ACC112 (cell line): Measurements from ENCODE around the gene TCF3.

Experiments used
- H2AFZ ChIP-seq: fragments of 200-600 bp; sonication (generic); one replicate; pipeline ENCODE4 v1.6.0; 2017; ENCODE audit warnings: antibody characterized with exemption, low read length; ENCODE audit not compliant: unreplicated experiment
- H3K27ac ChIP-seq: fragments of 200-600 bp; sonication (generic); 2 replicates; pipeline ENCODE4 v1.5.1; 2014; ENCODE audit warnings: low read depth, mild to moderate bottlenecking, antibody characterized with exemption, low read length, moderate library complexity
- H3K27me3 ChIP-seq: fragments of 200-600 bp; sonication (generic); 2 replicates; pipeline ENCODE4 v1.6.1; 2014; ENCODE audit warnings: mild to moderate bottlenecking, antibody characterized with exemption, low read length, moderate library complexity, mixed read lengths; ENCODE audit not compliant: insufficient read depth
- H3K36me3 ChIP-seq: fragments of 200-600 bp; sonication (generic); 2 replicates; pipeline ENCODE4 v1.6.1; 2016; ENCODE audit warnings: mild to moderate bottlenecking, antibody characterized with exemption, low read length, moderate library complexity, mixed read lengths; ENCODE audit not compliant: insufficient read depth
- H3K4me1 ChIP-seq: fragments of 200-600 bp; sonication (generic); one replicate; pipeline ENCODE4 v1.6.1; 2016; ENCODE audit warnings: low read length, mixed read lengths; ENCODE audit not compliant: insufficient read depth, unreplicated experiment, control insufficient read depth
- H3K4me3 ChIP-seq: fragments of 200-600 bp; sonication (generic); 2 replicates; pipeline ENCODE4 v1.5.1; 2014; ENCODE audit warnings: mild to moderate bottlenecking, low read depth, low read length
- H3K79me2 ChIP-seq: fragments of 200-600 bp; sonication (generic); one replicate; pipeline ENCODE4 v1.6.0; 2016; ENCODE audit warnings: low read length; ENCODE audit not compliant: control insufficient read depth, unreplicated experiment, insufficient read depth

The TCF3 gene

DNA sequence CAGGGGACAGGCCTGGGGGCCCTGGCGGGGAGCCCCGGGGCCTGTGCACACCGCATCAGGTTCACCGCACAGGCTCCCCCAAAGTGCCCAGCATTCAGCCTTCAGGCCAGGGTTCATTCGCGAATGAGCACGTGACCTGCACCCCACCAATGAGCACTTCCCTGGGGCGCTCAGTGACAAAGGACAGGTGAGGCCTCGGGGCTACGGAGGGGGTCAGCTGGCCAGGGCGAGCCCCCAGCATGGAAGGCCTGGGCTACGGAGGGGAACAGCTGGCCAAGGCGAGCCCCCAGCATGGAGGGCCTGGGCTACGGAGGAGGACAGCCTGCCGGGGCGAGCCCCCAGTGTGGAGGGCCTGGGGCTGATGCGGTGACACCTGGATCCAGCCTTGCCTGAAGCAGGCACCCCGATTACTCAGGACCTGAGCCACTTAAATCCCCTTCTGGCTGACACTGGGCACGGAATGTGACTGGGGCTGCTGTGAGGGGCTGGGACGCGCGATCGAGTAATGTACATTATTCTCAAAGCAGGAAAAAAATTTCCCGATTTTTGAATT, 23.1 kb downstream of the TCF3 start:
- no peak overlapping the region for H3K4me3 ChIP-seq
- H3K4me1 ChIP-seq, result no peaks in the 10 kb centered on the region
- no peaks in the 10 kb centered on the region for H3K27me3 ChIP-seq
- H3K27ac ChIP-seq, result no peak overlapping the region
- H3K36me3 ChIP-seq, result peaks cover 3% of the 10 kb centered on the region; the same call in 1 of the 2 replicates
- no peak overlapping the region for H2AFZ ChIP-seq
- no peaks in the 10 kb centered on the region for H3K79me2 ChIP-seq

DNA sequence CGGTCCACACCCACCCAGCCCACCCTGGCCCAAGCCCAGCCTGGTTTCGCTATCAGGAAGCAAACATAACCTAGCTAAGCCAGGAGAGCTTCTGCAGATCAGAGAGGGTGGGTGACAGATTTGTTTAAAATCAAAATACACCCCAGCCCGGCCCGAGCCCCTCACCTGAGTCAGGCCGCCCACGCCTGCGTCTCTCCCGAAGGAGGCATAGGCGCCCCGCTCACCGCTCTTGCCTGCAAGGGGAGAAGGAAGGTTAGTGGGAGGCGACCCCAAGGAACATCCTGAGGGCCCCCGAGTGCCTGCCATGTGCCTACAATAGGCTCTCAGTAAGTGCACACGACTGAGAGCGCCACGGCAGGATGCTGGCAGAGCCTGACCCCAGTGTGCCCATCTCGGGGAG, 25.2 kb downstream of the TCF3 start:
- Histone ChIP-seq H3K36me3 (peaks cover 3% of the 10 kb centered on the region; the same call in 1 of the 2 replicates), H3K27ac (no peak overlapping the region), H2AFZ (no peak overlapping the region), H3K4me3 (no peak overlapping the region), H3K79me2 (no peaks in the 10 kb centered on the region), H3K4me1 (no peaks in the 10 kb centered on the region), H3K27me3 (no peaks in the 10 kb centered on the region)

DNA sequence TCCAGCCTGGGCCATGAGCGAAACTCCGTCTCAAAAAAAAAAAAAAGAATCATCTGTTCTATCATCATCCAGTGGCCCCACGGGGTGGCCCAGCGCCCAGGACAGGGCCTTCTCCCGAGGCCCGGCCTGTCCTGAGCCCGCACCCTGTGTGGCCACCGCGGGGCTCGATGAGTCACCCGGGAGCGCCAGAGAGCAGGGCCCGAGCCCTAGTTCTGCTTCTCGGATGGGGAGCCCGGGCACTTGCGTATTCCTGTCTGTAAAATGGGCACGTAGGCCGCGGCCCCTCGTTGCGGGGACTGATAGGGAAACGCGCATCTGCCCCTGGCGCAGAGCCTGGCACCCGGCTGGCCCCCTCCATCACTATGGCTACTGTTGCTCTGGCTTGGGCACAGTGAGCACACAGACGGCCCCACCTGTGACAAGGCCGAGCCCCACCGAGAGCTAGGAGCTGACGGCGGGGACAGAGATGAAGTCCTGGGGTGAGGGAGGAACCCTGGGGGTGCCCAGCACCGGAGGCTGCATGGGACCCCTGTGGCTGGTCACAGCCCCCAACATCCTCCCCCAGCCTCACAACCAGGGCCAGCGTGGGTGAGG, 25.9 kb downstream of the TCF3 start:
- Histone ChIP-seq H3K4me1 (no peaks in the 10 kb centered on the region), H2AFZ (no peak overlapping the region), H3K27me3 (no peaks in the 10 kb centered on the region), H3K79me2 (no peaks in the 10 kb centered on the region), H3K4me3 (no peak overlapping the region), H3K36me3 (peaks cover 3% of the 10 kb centered on the region; the same call in 1 of the 2 replicates), H3K27ac (no peak overlapping the region)

DNA sequence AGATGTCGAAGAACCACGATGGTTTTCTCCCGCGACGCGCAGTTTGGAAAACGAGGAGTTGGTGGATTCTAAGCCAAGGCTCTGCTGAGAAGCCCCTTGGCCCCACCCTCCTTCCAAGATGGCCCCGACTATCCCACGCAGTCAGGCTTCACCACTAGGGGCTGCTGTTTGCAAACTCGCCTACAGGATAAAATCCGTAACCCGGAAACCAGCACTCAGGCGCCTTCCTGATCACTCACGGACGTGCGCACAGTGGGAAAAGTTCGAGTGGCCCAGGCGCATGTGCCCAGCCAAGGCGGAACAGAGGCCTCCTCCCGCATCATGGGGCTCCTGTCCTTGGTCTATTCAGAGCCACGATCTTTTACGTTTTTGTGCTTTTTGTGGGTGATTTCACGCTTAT, 28.0 kb downstream of the TCF3 start:
- no peak overlapping the region for H3K27ac ChIP-seq
- H3K27me3 ChIP-seq, result no peaks in the 10 kb centered on the region
- no peaks in the 10 kb centered on the region for H3K79me2 ChIP-seq
- no peaks in the 10 kb centered on the region for H3K4me1 ChIP-seq
- no peak overlapping the region for H3K4me3 ChIP-seq
- H3K36me3 ChIP-seq, result peaks cover 3% of the 10 kb centered on the region; the same call in 1 of the 2 replicates
- H2AFZ ChIP-seq, result no peak overlapping the region

DNA sequence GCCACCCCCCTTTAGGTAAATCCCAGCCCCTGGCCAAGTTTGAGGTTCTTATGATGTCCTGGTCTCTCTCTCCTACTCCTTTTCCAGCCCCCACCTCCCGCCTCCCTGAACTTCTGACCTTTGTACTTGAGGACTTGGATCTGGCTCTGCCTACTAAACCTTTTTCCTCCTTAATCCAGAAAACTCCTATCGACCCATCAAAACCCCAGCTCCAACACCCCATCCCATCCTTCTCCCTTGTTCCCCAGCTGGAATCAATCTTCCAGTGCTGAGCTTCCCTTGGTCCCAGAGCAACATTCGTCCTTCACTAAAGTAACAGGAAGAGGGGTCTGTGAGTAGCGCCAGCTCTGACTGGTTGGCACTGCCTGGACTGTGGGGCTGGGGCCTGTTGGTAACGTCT, 29.9 kb downstream of the TCF3 start:
- Histone ChIP-seq H3K36me3 (peaks cover 3% of the 10 kb centered on the region; the same call in 1 of the 2 replicates), H3K79me2 (no peaks in the 10 kb centered on the region), H3K27ac (no peak overlapping the region), H3K27me3 (no peaks in the 10 kb centered on the region), H3K4me1 (no peaks in the 10 kb centered on the region), H3K4me3 (no peak overlapping the region), H2AFZ (no peak overlapping the region)

DNA sequence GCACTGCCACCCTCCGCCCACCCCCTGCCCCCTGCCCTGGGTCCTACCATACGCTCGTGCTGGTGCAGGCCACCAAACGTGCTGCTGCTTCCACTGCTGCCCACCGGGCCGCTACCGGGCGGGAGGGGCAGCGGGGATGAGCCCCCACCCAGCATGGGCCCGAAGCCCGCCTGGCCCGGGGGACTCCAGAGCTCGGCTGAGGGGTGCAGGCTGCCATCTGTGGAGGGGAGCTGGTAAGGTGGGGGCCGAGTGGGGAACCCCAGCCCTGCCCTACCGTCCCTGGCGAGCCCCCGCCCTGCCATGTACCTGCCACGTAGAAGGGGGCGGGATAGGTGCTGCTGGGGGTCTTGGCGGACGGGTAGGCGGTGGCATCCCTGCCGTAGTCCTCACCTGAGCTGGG, 30.4 kb downstream of the TCF3 start:
- H2AFZ ChIP-seq, result no peak overlapping the region
- no peaks in the 10 kb centered on the region for H3K27me3 ChIP-seq
- H3K36me3 ChIP-seq, result peaks cover 3% of the 10 kb centered on the region; the same call in 1 of the 2 replicates
- H3K79me2 ChIP-seq, result no peaks in the 10 kb centered on the region
- H3K27ac ChIP-seq, result no peak overlapping the region
- H3K4me1 ChIP-seq, result no peaks in the 10 kb centered on the region
- no peak overlapping the region for H3K4me3 ChIP-seq

DNA sequence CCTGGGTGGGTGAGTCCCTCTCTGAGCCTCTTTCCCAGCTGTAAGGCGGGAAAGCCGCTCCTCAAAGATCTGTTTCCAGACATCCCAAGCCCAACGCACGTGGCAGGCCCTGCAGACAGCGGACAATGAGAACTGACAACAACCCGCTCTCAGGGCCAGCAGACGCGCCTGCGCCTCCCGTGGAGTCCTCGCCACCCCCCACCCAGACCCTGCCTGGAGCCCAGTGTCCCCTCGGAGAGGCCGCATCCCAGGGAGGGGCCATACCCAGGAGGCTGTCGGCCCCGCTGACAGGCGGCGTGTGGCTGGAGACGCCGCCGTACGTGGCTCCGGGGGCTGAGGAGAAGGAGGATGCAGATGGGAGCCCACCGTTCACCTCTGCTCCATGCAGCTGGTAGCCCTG, 30.8 kb downstream of the TCF3 start:
- no peaks in the 10 kb centered on the region for H3K79me2 ChIP-seq
- no peak overlapping the region for H3K27ac ChIP-seq
- H3K36me3 ChIP-seq, result peaks cover 3% of the 10 kb centered on the region; the same call in 1 of the 2 replicates
- H3K4me3 ChIP-seq, result no peak overlapping the region
- no peaks in the 10 kb centered on the region for H3K4me1 ChIP-seq
- no peak overlapping the region for H2AFZ ChIP-seq
- no peaks in the 10 kb centered on the region for H3K27me3 ChIP-seq

DNA sequence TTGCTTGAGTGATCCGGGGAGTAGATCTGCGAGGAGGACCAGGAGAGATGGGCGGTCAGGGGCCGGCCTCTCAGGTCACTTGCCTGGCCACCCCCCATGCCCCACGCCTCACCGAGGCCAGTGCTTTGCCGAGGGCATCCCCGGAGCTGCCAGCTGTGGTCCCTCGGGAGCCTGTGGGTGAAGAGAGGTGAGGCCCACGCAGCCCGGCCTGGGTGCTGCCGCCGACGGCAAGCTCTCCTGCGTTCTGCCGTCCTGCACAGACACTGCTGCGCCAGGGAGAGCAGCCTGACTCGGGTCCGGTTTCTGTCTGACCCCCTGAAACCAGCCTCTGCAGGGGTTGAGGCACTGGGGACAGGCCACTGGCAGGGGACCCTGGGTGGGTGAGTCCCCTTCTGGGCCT, 31.4 kb downstream of the TCF3 start:
- Histone ChIP-seq H3K27ac (no peak overlapping the region), H3K79me2 (no peaks in the 10 kb centered on the region), H3K4me1 (no peaks in the 10 kb centered on the region), H3K36me3 (peaks cover 3% of the 10 kb centered on the region; the same call in 1 of the 2 replicates), H3K4me3 (no peak overlapping the region), H3K27me3 (no peaks in the 10 kb centered on the region), H2AFZ (no peak overlapping the region)

DNA sequence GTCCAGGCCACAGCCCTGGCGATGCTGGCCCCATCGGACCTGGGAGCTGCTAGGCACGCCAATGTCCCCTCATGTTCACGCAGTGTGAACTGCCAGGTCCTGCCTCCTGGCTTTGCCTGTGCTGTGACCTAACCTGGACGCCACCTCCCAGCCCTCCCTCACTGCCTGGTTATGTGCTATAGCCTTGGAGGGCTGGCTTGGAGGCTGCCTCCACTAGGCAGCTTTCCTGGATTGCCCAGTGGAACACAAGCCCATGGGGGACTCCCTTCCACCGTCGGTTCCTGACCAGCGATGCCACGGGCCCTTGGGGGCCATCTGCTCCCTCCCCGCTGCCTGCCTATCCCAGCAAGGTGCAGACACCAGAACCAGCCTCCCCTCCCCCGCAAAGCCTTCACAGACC, 31.9 kb downstream of the TCF3 start:
- H3K4me1 ChIP-seq, result no peaks in the 10 kb centered on the region
- no peak overlapping the region for H3K4me3 ChIP-seq
- H3K36me3 ChIP-seq, result peaks cover 7% of the 10 kb centered on the region; the same call in 1 of the 2 replicates
- no peak overlapping the region for H3K27ac ChIP-seq
- no peaks in the 10 kb centered on the region for H3K79me2 ChIP-seq
- H3K27me3 ChIP-seq, result no peaks in the 10 kb centered on the region
- H2AFZ ChIP-seq, result no peak overlapping the region

DNA sequence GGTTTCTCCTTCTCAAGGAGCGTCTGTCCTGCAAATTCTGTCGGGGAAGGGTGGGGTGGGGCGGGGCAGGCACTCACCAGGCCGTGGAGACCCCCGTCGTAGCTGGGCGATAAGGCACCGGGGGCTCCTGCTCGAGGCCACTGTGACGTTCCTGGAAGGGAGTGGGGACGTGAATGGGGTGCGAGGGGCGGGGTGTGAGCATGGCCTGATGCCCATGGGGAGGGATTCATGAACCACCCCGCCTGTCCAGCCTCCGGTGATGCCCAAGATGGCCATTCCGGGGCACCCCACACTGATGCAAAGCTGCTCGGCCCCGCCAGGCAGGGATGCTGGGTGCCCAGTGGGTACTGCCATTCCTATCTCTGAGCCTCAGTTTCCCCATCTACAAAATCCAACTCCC, 32.7 kb downstream of the TCF3 start:
- H3K79me2 ChIP-seq, result no peaks in the 10 kb centered on the region
- no peak overlapping the region for H3K27ac ChIP-seq
- no peaks in the 10 kb centered on the region for H3K4me1 ChIP-seq
- no peak overlapping the region for H2AFZ ChIP-seq
- H3K36me3 ChIP-seq, result peaks cover 9% of the 10 kb centered on the region; the same call in 1 of the 2 replicates
- H3K27me3 ChIP-seq, result no peaks in the 10 kb centered on the region
- no peak overlapping the region for H3K4me3 ChIP-seq

DNA sequence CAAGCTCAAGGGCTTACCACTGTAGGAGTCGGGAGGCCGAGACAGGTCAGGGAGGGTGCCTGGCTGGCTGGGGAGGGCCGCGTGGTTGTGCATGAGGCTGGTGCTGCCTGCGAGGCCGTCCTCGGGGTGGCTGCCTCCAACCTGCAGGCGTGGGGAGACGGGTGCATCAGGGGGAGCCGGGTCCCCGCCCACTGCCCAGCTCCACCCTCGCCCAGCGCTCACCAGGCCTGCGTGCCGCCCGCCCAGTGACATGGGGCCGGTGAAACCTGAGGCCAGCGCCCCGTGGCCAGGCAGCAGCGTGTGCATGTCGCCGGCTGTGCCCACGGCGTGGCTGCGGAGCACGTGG, 33.3 kb downstream of the TCF3 start:
- Histone ChIP-seq H2AFZ (no peak overlapping the region), H3K36me3 (peaks cover 8% of the 10 kb centered on the region; the same call in 1 of the 2 replicates), H3K27me3 (no peaks in the 10 kb centered on the region), H3K79me2 (no peaks in the 10 kb centered on the region), H3K27ac (no peak overlapping the region), H3K4me3 (no peak overlapping the region), H3K4me1 (no peaks in the 10 kb centered on the region)
